K562 (cell line): ENCODE data around the gene PHF1. TPM values are rescaled to one million over a fixed set of nuclear protein-coding genes. Genes with fewer than 3 reads are reported as not detected.

Experiments
- ATAC-seq: fragments of 200-7000 bp; cut with Tn5 transposase; 3 replicates; pipeline ENCODE4 v1.9.1; 2020; ENCODE audit warnings: moderate library complexity
- Bru-seq: library from RNA; stranded (reverse); fragments of 400-500 nt; gene quantifications from one replicate; lab custom pipeline; 2021; lab: Mats Ljungman, UMichigan
- BruChase-seq, 2 experiments: library from RNA; stranded (reverse); fragments of 400-500 nt; gene quantifications; one replicate each; lab custom pipeline; 2021; lab: Mats Ljungman, UMichigan
- BruUV-seq: library from RNA; stranded (reverse); fragments of 400-500 nt; replicated peaks from 2 replicates; lab custom pipeline; 2021; lab: Mats Ljungman, UMichigan
- CTCF ChIA-PET: fragments of 300-600 bp; formaldehyde crosslinking; extraction: SDS; loops from one replicate; lab custom pipeline; 2021; ENCODE audit warnings: low intra/inter-chr PET ratio; lab: Yijun Ruan, JAX
- POLR2A ChIA-PET: fragments of 300-600, 350-650 bp; sonication (Branson Sonifier 250); formaldehyde crosslinking; extraction: SDS; loops from one replicate; lab custom pipeline; 2021; ENCODE audit warnings: antibody characterized with exemption, inconsistent platforms; lab: Yijun Ruan, JAX
- DNase-seq, 4 experiments: peaks; one replicate each; pipeline versions ENCODE4 v3.0.0 to v3.0.0-alpha.2; 2011 to 2018; ENCODE audit warnings: low spot score in 3 of 4, mixed read lengths in 3 of 4; ENCODE audit errors: extremely low read depth in 1 of 4
- FAIRE-seq: peaks from 2 replicates; lab custom pipeline; 2011; peaks lifted over from hg19 to GRCh38; lab: Jason Lieb, UNC
- H2AFZ ChIP-seq: 2 replicates; pipeline ENCODE4 v1.6.0; 2011; ENCODE audit warnings: low read depth, low read length, control low read depth, inconsistent platforms
- H3K27ac ChIP-seq: fragments of 200-600 bp; 3 replicates; pipeline ENCODE4 v1.8.0; 2011; ENCODE audit warnings: low read depth, mild to moderate bottlenecking, control low read depth, inconsistent platforms, low read length, moderate library complexity, mixed read lengths; ENCODE audit errors: extremely low read depth
- H3K27me3 ChIP-seq, 2 experiments: fragments of 300-600 bp in 1 of 2; 2 replicates in 1 of 2; 3 replicates in 1 of 2; pipeline versions ENCODE4 v1.6.0 to v1.8.0; 2011; ENCODE audit warnings: inconsistent platforms in 2 of 2, low read length in 2 of 2, mild to moderate bottlenecking in 1 of 2, mixed read lengths in 1 of 2, moderate library complexity in 1 of 2; ENCODE audit not compliant: control insufficient read depth in 2 of 2, insufficient read depth in 2 of 2
- H3K36me3 ChIP-seq: fragments of 300-600 bp; 3 replicates; pipeline ENCODE4 v1.8.0; 2011; ENCODE audit warnings: mild to moderate bottlenecking, low read length, inconsistent platforms; ENCODE audit not compliant: control insufficient read depth, insufficient read depth
- H3K4me1 ChIP-seq, 2 experiments: fragments of 200-600 bp in 1 of 2; replicated peaks in 1 of 2; 2 replicates in 1 of 2; 3 replicates in 1 of 2; pipeline versions ENCODE4 v1.5.1 to v1.8.0; 2011; ENCODE audit warnings: inconsistent platforms in 2 of 2, low read length in 2 of 2, mild to moderate bottlenecking in 1 of 2, mixed read lengths in 1 of 2, moderate library complexity in 1 of 2; ENCODE audit not compliant: control insufficient read depth in 2 of 2, insufficient read depth in 2 of 2
- H3K4me2 ChIP-seq: 2 replicates; pipeline ENCODE4 v1.6.1; 2011; ENCODE audit warnings: low read length, control low read depth, inconsistent platforms, mixed read lengths; ENCODE audit not compliant: insufficient read depth
- H3K4me3 ChIP-seq: fragments of 200-600 bp; sonication (generic), shearing (Covaris generic); 2 replicates; pipeline ENCODE4 v1.5.1; 2016; ENCODE audit warnings: control low read depth, inconsistent platforms
- H3K79me2 ChIP-seq: fragments of 200-600 bp; 3 replicates; pipeline ENCODE4 v1.8.0; 2011; ENCODE audit warnings: low read length, inconsistent platforms; ENCODE audit not compliant: control insufficient read depth, insufficient read depth
- H3K9ac ChIP-seq, 2 experiments: 2 replicates each; pipeline versions ENCODE4 v1.6.0 to v1.6.1; 2011; ENCODE audit warnings: low read depth in 2 of 2, low read length in 2 of 2, control low read depth in 1 of 2, inconsistent platforms in 1 of 2, mild to moderate bottlenecking in 1 of 2, mixed read lengths in 1 of 2; ENCODE audit not compliant: insufficient read depth in 1 of 2
- H3K9me1 ChIP-seq: one replicate; pipeline ENCODE4 v1.6.0; 2011; ENCODE audit warnings: inconsistent platforms, mild to moderate bottlenecking, low read length, moderate library complexity; ENCODE audit not compliant: control insufficient read depth, insufficient read depth
- H3K9me3 ChIP-seq: replicated peaks from 2 replicates; pipeline ENCODE4 v1.5.1; 2011; ENCODE audit warnings: low read depth, low read length, inconsistent platforms; ENCODE audit not compliant: control insufficient read depth, insufficient read depth
- H4K20me1 ChIP-seq: replicated peaks from 2 replicates; pipeline ENCODE4 v1.6.1; 2011; ENCODE audit warnings: low read length, inconsistent platforms, mixed read lengths; ENCODE audit not compliant: control insufficient read depth, insufficient read depth
- CXXC5 ChIP-seq: fragments of 250-450 bp; sonication (Bioruptor Pico); IDR thresholded peaks from 2 replicates; pipeline ENCODE4 v1.8.0; 2022; ENCODE audit warnings: inconsistent platforms, mild to moderate bottlenecking, moderate library complexity
- FIP1L1 ChIP-seq: fragments of 200-400 bp; formaldehyde crosslinking; IDR thresholded peaks from 2 replicates; pipeline ENCODE4 v1.6.1; 2018; ENCODE audit warnings: mild to moderate bottlenecking, low read depth, low read length; ENCODE audit not compliant: poor library complexity, severe bottlenecking
- GATAD2B ChIP-seq: fragments of 450-650 bp; IDR thresholded peaks from 2 replicates; pipeline ENCODE4 v1.6.1; 2017; ENCODE audit warnings: mild to moderate bottlenecking, borderline replicate concordance
- KDM4B ChIP-seq, 2 experiments: fragments of 450-650 bp in 1 of 2; sonication (generic) in 1 of 2; IDR thresholded peaks; 2 replicates each; pipeline ENCODE4 v1.6.1; 2016 to 2017; ENCODE audit warnings: borderline replicate concordance in 2 of 2, antibody characterized with exemption in 1 of 2, low read depth in 1 of 2, mild to moderate bottlenecking in 1 of 2
- NFXL1 ChIP-seq: fragments of 450-650 bp; formaldehyde crosslinking; IDR thresholded peaks from 2 replicates; pipeline ENCODE4 v1.4.0; 2021; ENCODE audit warnings: mild to moderate bottlenecking
- NR2C2 ChIP-seq, 2 experiments: fragments of 200-800 bp in 1 of 2; sonication (Bioruptor generic) in 1 of 2; sonication (generic) in 1 of 2; formaldehyde crosslinking in 1 of 2; IDR thresholded peaks; 2 replicates each; pipeline versions ENCODE4 v1.6.1 to v1.8.0; 2016 to 2022; ENCODE audit warnings: mild to moderate bottlenecking in 1 of 2, missing compliant biosample characterization in 1 of 2, missing genetic modification characterization in 1 of 2, missing genetic modification reagents in 1 of 2
- OTX1 ChIP-seq: fragments of 450-650 bp; formaldehyde crosslinking; IDR thresholded peaks from 2 replicates; pipeline ENCODE4 v1.4.0; 2022; ENCODE audit warnings: mild to moderate bottlenecking
- PRMT5 ChIP-seq: sonication (generic); formaldehyde crosslinking; IDR thresholded peaks from 2 replicates; pipeline ENCODE4 v1.5.0; 2020; ENCODE audit warnings: missing genetic modification reagents
- STAT5B ChIP-seq: fragments of 250-450 bp; sonication (Bioruptor Pico); IDR thresholded peaks from 2 replicates; pipeline ENCODE4 v1.8.0; 2021; ENCODE audit warnings: mild to moderate bottlenecking, inconsistent platforms
- TAF9B ChIP-seq: fragments of 450-650 bp; IDR thresholded peaks from 2 replicates; pipeline ENCODE4 v1.6.1; 2018; ENCODE audit warnings: mild to moderate bottlenecking; ENCODE audit not compliant: partially characterized antibody
- ZNF239 ChIP-seq: fragments of 250-450 bp; sonication (Bioruptor Pico); IDR thresholded peaks from 2 replicates; pipeline ENCODE4 v1.4.0; 2020; ENCODE audit warnings: mild to moderate bottlenecking
- ZNF324 ChIP-seq: fragments of 250-450 bp; sonication (Bioruptor Pico); IDR thresholded peaks from 2 replicates; pipeline ENCODE4 v1.4.0; 2020; ENCODE audit warnings: mild to moderate bottlenecking
- WGBS: fragments of 100-300 bp; shearing (Covaris generic); methylation state at CpG from one replicate; pipeline ENCODE4 v1.1.6; 2016; ENCODE audit warnings: low coverage, mixed read lengths; ENCODE audit not compliant: insufficient coverage; ENCODE audit errors: missing lambda C conversion rate; 5-methylcytosine and 5-hydroxymethylcytosine counted together
- in situ Hi-C: fragments of 300-500 bp; cut with MboI; formaldehyde crosslinking; loops from 4 replicates; pipeline ENCODE4 v1.15.0; 2018; ENCODE audit warnings: inconsistent platforms, mixed read lengths
- intact Hi-C: fragments of 100-400 bp; cut with micrococcal nuclease; formaldehyde crosslinking; loops from 2 replicates; pipeline ENCODE4 v1.14.2; 2022
- long read RNA-seq, 3 experiments: library from polyadenylated mRNA in 2 of 3; library from RNA in 1 of 3; unstranded in 2 of 3; stranded (forward) in 1 of 3; transcript quantifications; one replicate each; pipeline ENCODE4 v2.0.0, GENCODE V29; 2019 to 2022
- polyA minus RNA-seq, 3 experiments: library from RNA; depleted of rRNA, polyadenylated mRNA; stranded (reverse); fragments of >200 nt; gene quantifications; 2 replicates each; pipeline ENCODE4 v1.2.3, GENCODE V29; 2011
- polyA plus RNA-seq, 8 experiments: library from polyadenylated mRNA; depleted of rRNA in 4 of 8; stranded (reverse) in 5 of 8; unstranded in 3 of 8; fragments of >200 nt; fragmentation: Nextera tagmentation in 2 of 8; fragmentation: Illumina TruSeq in 1 of 8; extraction: Ambion mirVana in 2 of 8; extraction: Trizol in 1 of 8; gene quantifications; 2 replicates each; pipeline versions ENCODE4 v1.2.1 to v1.2.3, GENCODE V29; 2011 to 2014; ENCODE audit warnings: inconsistent platforms in 1 of 8, missing spikeins in 1 of 8
- total RNA-seq, 7 experiments: library from RNA; depleted of rRNA in 6 of 7; stranded (reverse); fragments of >200 nt in 6 of 7; fragmentation: Illumina TruSeq in 2 of 7; extraction: Trizol in 2 of 7; gene quantifications; 2 replicates each; pipeline versions ENCODE4 v1.2.1 to v1.2.3, GENCODE V29; 2011 to 2021; ENCODE audit warnings: low replicate concordance in 1 of 7
- TF ChIP-seq, protein P1 (sequence below), 3 experiments: fragments of 200-800 bp in 1 of 3; sonication (Bioruptor generic) in 1 of 3; sonication (generic) in 1 of 3; formaldehyde crosslinking in 1 of 3; IDR thresholded peaks; 2 replicates each; pipeline versions ENCODE4 v1.6.1 to v1.8.0; 2016 to 2022; ENCODE audit warnings: mild to moderate bottlenecking in 2 of 3, missing compliant biosample characterization in 2 of 3, missing genetic modification characterization in 2 of 3, missing genetic modification reagents in 1 of 3

PHF1 gene
- total RNA-seq (2011; cell fraction: chromatin; rRNA removed; ENCODE audit: low replicate concordance): 151 and 284 TPM in 2 replicates
- total RNA-seq (2011; cell fraction: nucleolus; rRNA removed): 158 and 171 TPM in 2 replicates
- total RNA-seq (2011; cell fraction: nucleoplasm; rRNA removed): 141 and 150 TPM in 2 replicates
- total RNA-seq (2014; rRNA removed): 27.3 and 29.7 TPM in 2 replicates
- total RNA-seq (2014; rRNA removed; fragmentation: Illumina TruSeq; extraction: Trizol): 16.2 and 20.8 TPM in 2 replicates
- total RNA-seq (2015; rRNA removed; fragmentation: Illumina TruSeq; extraction: Trizol): 29.6 and 33.7 TPM in 2 replicates
- total RNA-seq (2021): 42.1 and 43.2 TPM in 2 replicates
- polyA plus RNA-seq (2011; rRNA removed): 45.9 and 59.4 TPM in 2 replicates
- 56.9 and 69.4 TPM in 2 replicates for polyA plus RNA-seq (2011; cell fraction: cytosol; rRNA removed)
- polyA plus RNA-seq (2011; cell fraction: nucleus; rRNA removed): 359 and 410 TPM in 2 replicates
- polyA plus RNA-seq (2012): 42.7 and 85.4 TPM in 2 replicates
- polyA plus RNA-seq (2014; fragmentation: Illumina TruSeq; extraction: Trizol): 45.5 and 48.8 TPM in 2 replicates
- polyA plus RNA-seq (2014; fragmentation: Nextera tagmentation; extraction: Ambion mirVana): 1 to 10 TPM; 3.7 to 4.0 TPM
- 60.8 and 64.2 TPM in 2 replicates for polyA plus RNA-seq (2014; rRNA removed)
- 21.9 and 26.4 TPM in 2 replicates for polyA minus RNA-seq (2011; rRNA and poly(A)+ RNA removed)
- 12.4 and 15.0 TPM in 2 replicates for polyA minus RNA-seq (2011; cell fraction: cytosol; rRNA and poly(A)+ RNA removed)
- polyA minus RNA-seq (2011; cell fraction: nucleus; rRNA and poly(A)+ RNA removed): 40.8 and 50.0 TPM in 2 replicates
- Bru-seq, nascent RNA: percentile 75 among the genes with signal in this experiment
- percentile 75 among the genes with signal in this experiment for BruChase-seq, experiment 1, labeled RNA remaining after a 2-hour chase
- percentile 88 among the genes with signal in this experiment for BruChase-seq, experiment 2, labeled RNA remaining after a 6-hour chase
- long read RNA-seq, experiment 1, transcript PHF1-207 (2 exons, 933 nt): major isoform, 5 of 74 reads
- long read RNA-seq, experiment 1, partial matches to known transcripts: 55 of 74 reads
- long read RNA-seq, experiment 1, other reads (novel, unspliced or antisense): 10 of 74 reads
- long read RNA-seq, experiment 2, partial matches to known transcripts: 13 of 32 reads
- long read RNA-seq, experiment 2, other reads (novel, unspliced or antisense): 15 of 32 reads
- long read RNA-seq, experiment 3, partial matches to known transcripts: 2 of 9 reads
- long read RNA-seq, experiment 3, other reads (novel, unspliced or antisense): 5 of 9 reads

DNA sequence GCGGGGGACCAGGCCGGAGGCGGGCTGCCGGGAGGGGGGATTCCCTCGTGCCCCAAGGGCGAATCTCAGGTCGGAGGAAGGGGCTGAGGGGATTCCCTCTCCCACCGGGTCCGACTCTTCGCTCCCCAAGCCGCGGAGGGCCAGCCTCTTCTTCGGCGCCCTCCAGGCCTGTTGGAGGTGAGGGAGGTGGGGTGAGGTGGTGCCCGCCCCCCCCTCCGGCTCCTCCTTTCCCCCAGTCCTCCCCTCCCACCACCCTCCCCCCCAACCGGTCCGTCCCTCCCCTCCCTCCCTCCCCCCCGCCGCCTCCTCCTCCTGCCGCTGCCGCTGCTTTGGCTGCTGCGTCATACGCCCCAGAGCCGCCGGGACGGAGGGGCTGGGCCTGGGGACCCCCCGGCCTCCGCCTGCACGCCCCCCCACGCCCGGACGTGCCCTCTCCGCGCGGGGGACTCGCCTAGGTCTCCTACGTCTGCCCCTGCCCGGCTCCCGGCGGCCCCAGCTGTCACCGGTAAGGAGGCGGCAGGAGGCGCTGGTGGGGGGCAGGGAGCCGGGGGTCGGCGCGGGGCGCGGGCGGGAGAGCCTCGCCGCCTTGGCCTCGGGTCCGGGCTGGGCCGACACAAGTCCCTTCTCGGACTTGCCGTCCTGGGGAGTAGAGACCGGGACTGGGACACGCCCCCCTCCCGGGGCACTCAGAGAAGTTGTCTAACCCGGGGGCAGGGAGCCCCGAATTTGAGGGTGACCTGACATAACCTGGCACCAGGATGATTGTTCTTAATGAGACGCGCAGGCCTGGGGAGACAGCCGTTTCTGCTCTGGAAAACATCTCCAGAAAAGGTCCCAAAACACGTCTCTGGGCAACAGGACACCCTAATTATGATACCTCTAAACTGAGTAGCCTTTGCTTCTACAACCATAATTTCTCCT, at the start of gene PHF1:
TSS of gene PHF1 (plus strand) at position 304 of the 921 bp plus-strand sequence. CDS start 1,250 bp downstream, outside the sequence.
- ChIA-PET POLR2A (interaction anchor here (0.5 to 1.4 kb wide), 6 partner anchors 14 to 160 kb away, joined by 3 to 7 read pairs (median 3); no protein-coding TSS in a partner anchor), CTCF (interaction anchor here (0.8 kb wide), 1 partner anchor 20 kb away, joined by 3 read pairs; no protein-coding TSS in a partner anchor)
- no peaks in the 10 kb centered on the region for H3K9me3 ChIP-seq
- H3K27me3 ChIP-seq: no peaks in the 10 kb centered on the region
- H4K20me1 ChIP-seq: no peaks in the 10 kb centered on the region; the same call in 1 of the 2 replicates
- peaks cover 18 to 34% of the 10 kb centered on the region in 2 experiments; a peak in 4 of 5 replicates for H3K4me1 ChIP-seq
- H2AFZ ChIP-seq: peak within 1 kb of the TSS; percentile 96
- DNase-seq (peak; percentile 88 to 97 (median 93)), ATAC-seq (peak; percentile 45), FAIRE-seq (peak; percentile 23)
- in situ Hi-C loops: no loop called here
- H3K4me3 ChIP-seq: peak within 1 kb of the TSS; percentile 95
- 2% methylated on average over 38 of the region's 67 CpGs for WGBS
- BruUV-seq: no TSS peak
- peak within 1 kb of the TSS; percentile 77 to 91 for H3K9ac ChIP-seq
- peak within 1 kb of the TSS; percentile 93 for H3K27ac ChIP-seq
- no peaks in the 10 kb centered on the region for H3K9me1 ChIP-seq
- intact Hi-C loops: loop anchor here (1.0 to 5.0 kb wide), 5 partner anchors 7 to 210 kb away; partner anchors contain the start of genes B3GALT4, CUTA, KIFC1 and RGL2
- H3K36me3 ChIP-seq: peaks cover 73% of the 10 kb centered on the region
- peak within 1 kb of the TSS; percentile 92 for H3K4me2 ChIP-seq
- peaks cover 34% of the 10 kb centered on the region for H3K79me2 ChIP-seq
- TF ChIP-seq ZNF239: no peak
- no peak for TF ChIP-seq ZNF324 (CRISPR knock-in tag)
- TF ChIP-seq KDM4B (IDR thresholded peaks at IDR 0.05; ENCODE audit: borderline replicate concordance in 2 of 2, low read depth in 1 of 2): 0 out of 4 replicates have a peak, but pooled peaks of 1 of the 2 experiments have one; percentile 20
- no peak for TF ChIP-seq PRMT5 (CRISPR knock-in tag)
- TF ChIP-seq CXXC5 (CRISPR knock-in tag): peak; percentile 45; the same call in 1 of the 2 replicates
- no peak for TF ChIP-seq NR2C2 (CRISPR knock-in tag; IDR thresholded peaks at IDR 0.05)
- TF ChIP-seq NR2C2 (tag; IDR thresholded peaks at IDR 0.05): peak; percentile 58; the same call in 1 of the 2 replicates
- TF ChIP-seq FIP1L1: peak; percentile 65
- no peak for TF ChIP-seq NFXL1 (CRISPR knock-in tag)
- TF ChIP-seq STAT5B (CRISPR knock-in tag): no peak
- 0 out of 2 replicates have a peak, but pooled peaks have one; percentile 5 for TF ChIP-seq OTX1 (CRISPR knock-in tag)
- TF ChIP-seq TAF9B: no peak
- TF ChIP-seq GATAD2B: peak; percentile 77; the same call in 1 of the 2 replicates
- TF ChIP-seq, protein P1, sequence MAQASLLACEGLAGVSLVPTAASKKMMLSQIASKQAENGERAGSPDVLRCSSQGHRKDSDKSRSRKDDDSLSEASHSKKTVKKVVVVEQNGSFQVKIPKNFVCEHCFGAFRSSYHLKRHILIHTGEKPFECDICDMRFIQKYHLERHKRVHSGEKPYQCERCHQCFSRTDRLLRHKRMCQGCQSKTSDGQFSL (CRISPR knock-in tag; IDR thresholded peaks at IDR 0.05): peak; percentile 93
- TF ChIP-seq, protein P1 (tag; IDR thresholded peaks at IDR 0.05): peak in 1 of 2 experiments; percentile 98; a peak in 2 of 4 replicates
